Activated CD8-positive, alpha-beta T cell treated with anti-CD3 and anti-CD28 coated beads, Interleukin-2, amount 10 ng/mL, durations not matched to agents 7 days and 5 days (primary cell): ENCODE data around the gene OR10X1. TPM values are rescaled to one million over a fixed set of nuclear protein-coding genes. Genes with fewer than 3 reads are reported as not detected.

ENCODE experiments used
- ATAC-seq: fragments of 150-1000 bp; cut with Tn5 transposase; one replicate; pipeline ENCODE4 v1.10.0; 2021; ENCODE audit warnings: moderate library complexity
- CTCF ChIA-PET: fragments of 350-600 bp; sonication (Branson Sonifier 250); formaldehyde crosslinking; loops from one replicate; lab custom pipeline; 2021; ENCODE audit warnings: antibody characterized with exemption; lab: Charles Lee
- POLR2A ChIA-PET: fragments of 350-600 bp; sonication (Branson Sonifier 250); formaldehyde crosslinking; loops from one replicate; lab custom pipeline; 2021; ENCODE audit warnings: antibody characterized with exemption; lab: Charles Lee
- DNase-seq: peaks from one replicate; pipeline ENCODE4 v3.0.0-alpha.2; 2020
- H3K27ac Mint-ChIP-seq: one replicate; pipeline ENCODE4 v1.8.0; 2021; ENCODE audit warnings: mild to moderate bottlenecking, mixed read lengths
- H3K27me3 Mint-ChIP-seq: one replicate; pipeline ENCODE4 v1.8.0; 2021; ENCODE audit warnings: low read depth, mixed read lengths
- H3K36me3 Mint-ChIP-seq: one replicate; pipeline ENCODE4 v1.8.0; 2021; ENCODE audit warnings: low read depth, mixed read lengths
- H3K4me1 Mint-ChIP-seq: one replicate; pipeline ENCODE4 v1.8.0; 2021; ENCODE audit warnings: low read depth, mixed read lengths
- H3K4me3 Mint-ChIP-seq: one replicate; pipeline ENCODE4 v1.8.0; 2021; ENCODE audit warnings: mild to moderate bottlenecking, mixed read lengths
- H3K9me3 Mint-ChIP-seq: one replicate; pipeline ENCODE4 v1.8.0; 2022; ENCODE audit warnings: mixed read lengths; ENCODE audit not compliant: insufficient read depth
- total RNA-seq, 2 experiments: library from RNA; stranded (reverse); gene quantifications; one replicate each; pipeline ENCODE4 v1.2.3, GENCODE V29; 2021

The OR10X1 gene
- total RNA-seq, 2 experiments from 2014 or later: not detected

DNA sequence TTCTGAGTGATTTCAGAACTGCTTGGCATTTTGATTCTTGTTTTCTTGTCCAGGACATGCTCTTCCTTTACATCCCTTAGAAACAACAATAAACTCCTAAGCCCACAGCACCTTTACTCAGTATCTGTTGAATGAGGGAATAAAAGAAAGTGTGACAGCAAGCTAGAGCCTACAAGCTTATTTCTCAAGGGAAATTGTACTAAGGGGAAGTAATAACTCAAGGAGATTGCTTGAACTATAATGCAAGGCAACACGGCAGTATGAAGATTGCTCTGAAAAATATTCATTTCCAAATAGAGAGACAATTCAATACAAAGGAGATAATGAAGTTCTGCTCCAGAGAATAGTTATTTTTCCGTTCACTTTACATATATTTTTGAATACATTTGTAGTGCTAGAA, 15.8 kb downstream of the OR10X1 start:
- Mint-ChIP-seq H3K27me3 (peaks cover 2% of the 10 kb centered on the region), H3K4me3 (no peak overlapping the region), H3K36me3 (no peaks in the 10 kb centered on the region), H3K4me1 (no peaks in the 10 kb centered on the region), H3K27ac (no peak overlapping the region), H3K9me3 (no peaks in the 10 kb centered on the region)
- CTCF ChIA-PET: no interaction called here
- POLR2A ChIA-PET: no interaction called here
- no peak for ATAC-seq
- DNase-seq: no peak

GRCh38 chr1:158559696-158560095, 20.0 kb downstream of the OR10X1 start:
- CTCF ChIA-PET: no interaction called here

DNA sequence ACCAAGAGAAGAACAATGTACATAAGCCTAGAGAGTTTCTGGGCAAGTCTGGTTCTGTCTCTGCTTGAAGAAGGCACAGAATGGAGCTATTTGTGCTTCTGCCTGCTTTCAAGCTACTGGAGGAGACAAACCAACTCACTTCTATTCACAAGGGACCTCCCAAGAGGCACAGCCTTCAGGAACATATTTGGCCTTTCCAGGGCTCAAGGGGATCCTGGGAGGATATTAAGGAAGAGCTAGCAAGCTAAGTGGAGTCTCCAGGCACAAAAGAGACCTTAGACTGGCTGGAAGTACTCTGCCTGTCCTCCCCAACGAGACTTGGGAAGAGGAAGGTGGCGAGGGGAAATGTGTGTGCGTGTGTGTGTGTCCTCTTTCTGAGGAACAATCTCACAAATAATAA, 25.3 kb downstream of the OR10X1 start, which contains the start of gene OR6Y1:
Gene OR6Y1 (minus strand): TSS at position 54 of the 400 bp plus-strand sequence. CDS start 6,300 bp downstream, outside the sequence.
- ChIA-PET CTCF (no interaction called here), POLR2A (no interaction called here)
- Mint-ChIP-seq H3K4me1 (no peaks in the 10 kb centered on the region), H3K27ac (no peak within 1 kb of the TSS), H3K4me3 (no peak within 1 kb of the TSS), H3K36me3 (no peaks in the 10 kb centered on the region), H3K9me3 (no peaks in the 10 kb centered on the region), H3K27me3 (peaks cover 5% of the 10 kb centered on the region)
- no peak for ATAC-seq
- DNase-seq: no peak

More at GRCh38 chr1:158559696-158560095, 20.0 kb downstream of the OR10X1 start:
- POLR2A ChIA-PET: no interaction called here
- ATAC-seq (no peak), DNase-seq (no peak)
- Mint-ChIP-seq H3K4me3 (no peak overlapping the region), H3K36me3 (no peaks in the 10 kb centered on the region), H3K9me3 (no peaks in the 10 kb centered on the region), H3K4me1 (no peaks in the 10 kb centered on the region), H3K27me3 (no peaks in the 10 kb centered on the region), H3K27ac (no peak overlapping the region)

DNA sequence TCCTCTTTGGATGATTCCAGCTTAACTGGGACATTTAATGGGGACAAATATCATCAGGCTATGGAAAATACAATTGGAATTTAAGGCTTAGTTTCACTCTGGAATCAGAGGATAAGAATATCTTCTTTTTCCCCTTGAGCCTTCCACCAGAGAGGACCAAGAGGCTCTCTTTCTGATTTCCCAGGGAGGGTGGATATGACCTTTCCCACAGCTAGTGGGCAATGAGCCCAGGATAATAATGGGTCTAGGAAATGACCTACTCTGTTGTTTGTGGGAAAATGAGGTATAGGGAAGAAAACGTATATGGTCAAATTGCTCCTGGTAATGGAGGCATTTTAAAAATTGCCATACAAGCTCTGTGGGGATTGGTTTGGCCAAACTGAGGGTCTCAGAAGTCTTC, 27.4 kb downstream of the OR10X1 start:
- ATAC-seq (no peak), DNase-seq (no peak)
- Mint-ChIP-seq H3K9me3 (no peaks in the 10 kb centered on the region), H3K4me3 (no peak overlapping the region), H3K27me3 (peaks cover 7% of the 10 kb centered on the region), H3K4me1 (no peaks in the 10 kb centered on the region), H3K36me3 (no peaks in the 10 kb centered on the region), H3K27ac (no peak overlapping the region)
- CTCF ChIA-PET: no interaction called here
- POLR2A ChIA-PET: no interaction called here

GRCh38 chr1:158547533-158547932, 32.2 kb downstream of the OR10X1 start:
- H3K36me3 Mint-ChIP-seq: no peaks in the 10 kb centered on the region
- ATAC-seq: no peak
- no peaks in the 10 kb centered on the region for H3K4me1 Mint-ChIP-seq
- peaks cover 5% of the 10 kb centered on the region for H3K27me3 Mint-ChIP-seq
- no peaks in the 10 kb centered on the region for H3K9me3 Mint-ChIP-seq
- DNase-seq: no peak
- ChIA-PET CTCF (no interaction called here), POLR2A (no interaction called here)
- no peak overlapping the region for H3K4me3 Mint-ChIP-seq
- no peak overlapping the region for H3K27ac Mint-ChIP-seq

DNA sequence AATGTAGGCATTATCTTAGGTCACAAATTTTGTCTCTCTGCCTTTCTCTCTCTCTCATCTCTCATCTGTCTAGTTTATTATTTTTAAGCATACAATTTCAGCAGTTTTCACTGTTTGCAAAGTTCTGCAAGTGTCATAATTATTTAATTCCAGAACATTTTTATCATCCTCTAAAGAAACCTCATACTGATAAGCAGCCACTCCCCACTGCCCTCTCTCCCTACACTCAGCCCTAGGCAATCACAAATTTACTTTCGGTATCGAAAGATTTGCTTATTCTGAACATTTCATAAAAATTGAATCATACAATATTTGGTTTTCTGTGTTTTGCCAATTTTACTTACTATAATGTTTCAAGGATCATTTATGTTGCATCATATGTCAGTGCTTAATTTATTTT, 42.1 kb downstream of the OR10X1 start:
- ATAC-seq (no peak), DNase-seq (no peak)
- Mint-ChIP-seq H3K27ac (no peak overlapping the region), H3K4me1 (no peaks in the 10 kb centered on the region), H3K9me3 (no peaks in the 10 kb centered on the region), H3K27me3 (peaks cover 9% of the 10 kb centered on the region), H3K36me3 (no peaks in the 10 kb centered on the region), H3K4me3 (no peak overlapping the region)
- ChIA-PET CTCF (no interaction called here), POLR2A (no interaction called here)

DNA sequence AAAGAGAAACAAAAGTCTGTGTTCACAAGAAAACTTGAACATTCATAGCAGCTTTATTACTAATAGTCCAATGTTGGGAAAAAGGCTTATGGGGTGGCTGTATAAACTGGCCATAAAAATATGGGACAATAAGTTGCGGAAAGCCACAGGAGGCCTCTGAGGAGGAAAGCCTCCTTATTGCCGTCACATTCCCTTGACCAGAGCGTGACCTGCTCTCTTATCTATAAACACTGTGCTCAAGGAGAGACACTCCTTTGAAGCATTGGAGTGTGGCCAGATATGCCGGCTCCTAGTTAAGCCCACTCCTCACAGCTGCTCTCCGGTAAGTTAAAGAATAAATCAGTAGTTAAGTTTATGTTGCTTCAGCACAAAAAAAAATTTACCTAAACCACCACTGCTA, 45.2 kb downstream of the OR10X1 start:
- CTCF ChIA-PET: no interaction called here
- DNase-seq (no peak), ATAC-seq (no peak)
- H3K36me3 Mint-ChIP-seq: no peaks in the 10 kb centered on the region
- no peak overlapping the region for H3K4me3 Mint-ChIP-seq
- H3K9me3 Mint-ChIP-seq: no peaks in the 10 kb centered on the region
- peaks cover 12% of the 10 kb centered on the region for H3K27me3 Mint-ChIP-seq
- H3K27ac Mint-ChIP-seq: no peak overlapping the region
- no peaks in the 10 kb centered on the region for H3K4me1 Mint-ChIP-seq
- POLR2A ChIA-PET: no interaction called here

Other genes with a start within 250 kb of the OR10X1 start
- not detected for gene CD1B, start 248.4 kb downstream of the OR10X1 start, total RNA-seq
- gene CD1E, start 226.0 kb downstream of the OR10X1 start, total RNA-seq: not detected
- not detected for gene OR10T2, start 180.4 kb downstream of the OR10X1 start, total RNA-seq
- gene OR10K2, start 153.7 kb downstream of the OR10X1 start, total RNA-seq: not detected
- gene OR10K1, start 118.1 kb downstream of the OR10X1 start, total RNA-seq: not detected
- not detected for gene OR10R2, start 107.7 kb downstream of the OR10X1 start, total RNA-seq
- not detected for gene OR6Y1, start 25.5 kb downstream of the OR10X1 start, total RNA-seq
- gene OR6P1, start 9.3 kb downstream of the OR10X1 start, total RNA-seq: not detected
- gene OR10Z1, start 25.4 kb upstream of the OR10X1 start, total RNA-seq: not detected
- gene SPTA1, start 106.8 kb upstream of the OR10X1 start, total RNA-seq: not detected
- not detected for gene OR6K2, start 120.8 kb upstream of the OR10X1 start, total RNA-seq
- gene OR6K3, start 140.8 kb upstream of the OR10X1 start, total RNA-seq: not detected
- gene OR6K6, start 174.8 kb upstream of the OR10X1 start, total RNA-seq: not detected
- gene OR6N1, start 192.3 kb upstream of the OR10X1 start, total RNA-seq: not detected
- not detected for gene OR6N2, start 201.3 kb upstream of the OR10X1 start, total RNA-seq